HG02642 (cell line): ENCODE measurements around the gene PCMTD2.

ENCODE experiments used
- ATAC-seq: cut with Tn5 transposase; IDR thresholded peaks from one replicate; pipeline ENCODE4 v1.9.1; 2021; ENCODE audit warnings: mild to moderate bottlenecking; ENCODE audit not compliant: unreplicated experiment, poor library complexity

The PCMTD2 gene

DNA sequence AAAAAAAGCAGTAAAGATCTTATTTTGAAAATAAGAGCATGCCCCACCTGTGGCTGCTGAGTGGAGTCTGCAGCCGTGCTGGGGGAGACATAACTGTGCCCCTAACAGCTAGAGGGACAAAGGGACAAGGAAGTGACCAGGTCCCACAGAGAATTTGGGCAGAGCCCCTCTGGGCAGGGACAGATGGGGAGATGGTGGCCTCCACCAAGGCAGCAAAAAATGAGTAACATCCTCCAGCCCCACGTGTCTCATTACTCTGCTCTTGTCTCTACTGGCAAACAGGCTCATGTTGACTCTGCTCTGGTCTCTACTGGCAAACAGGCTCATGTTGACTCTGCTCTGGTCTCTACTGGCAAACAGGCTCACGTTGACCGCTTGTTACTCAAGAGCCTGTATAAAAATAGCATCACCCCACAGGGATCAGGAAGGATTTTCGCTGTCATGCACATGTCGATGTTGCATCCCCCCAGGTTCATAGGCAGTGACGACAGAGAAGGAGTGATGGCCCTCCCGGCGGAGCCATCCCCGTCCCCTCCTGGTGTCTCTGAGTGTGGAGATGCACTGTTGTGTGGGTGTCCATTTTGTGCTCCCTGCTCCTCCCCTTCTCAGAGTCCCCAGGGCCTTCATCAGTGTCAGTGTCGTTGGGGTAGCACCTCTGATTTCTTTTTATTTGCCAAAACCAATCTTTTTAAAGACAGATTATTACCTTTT lies 17.3 kb upstream of the PCMTD2 start:
- no peak for ATAC-seq

DNA sequence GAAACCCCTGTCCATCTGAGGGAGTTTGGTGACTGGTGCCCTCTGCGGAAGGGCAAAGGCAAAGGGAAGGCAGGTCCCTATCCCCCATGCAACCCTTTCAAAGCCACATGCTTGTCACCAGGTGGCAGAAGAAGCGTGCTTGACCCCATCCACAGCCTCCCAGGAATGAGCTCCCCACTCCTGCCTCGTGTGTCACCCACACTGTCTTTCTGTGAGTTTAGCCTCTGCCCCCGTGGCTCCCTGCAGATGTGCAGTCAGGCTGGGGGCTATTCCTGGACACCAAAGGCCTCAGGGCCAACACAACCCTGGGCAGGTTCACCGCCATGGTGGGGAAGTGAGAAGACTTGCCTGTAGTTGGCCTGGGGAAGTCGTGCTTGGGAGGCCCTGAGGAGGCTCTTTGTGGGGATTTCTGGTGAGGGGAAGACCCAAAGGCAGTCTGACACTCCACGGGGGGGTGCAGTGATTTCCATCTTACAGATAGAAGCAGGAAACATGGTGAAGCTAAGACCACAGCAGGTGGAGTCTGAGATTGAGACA lies 16.6 kb upstream of the PCMTD2 start:
- no peak for ATAC-seq

DNA sequence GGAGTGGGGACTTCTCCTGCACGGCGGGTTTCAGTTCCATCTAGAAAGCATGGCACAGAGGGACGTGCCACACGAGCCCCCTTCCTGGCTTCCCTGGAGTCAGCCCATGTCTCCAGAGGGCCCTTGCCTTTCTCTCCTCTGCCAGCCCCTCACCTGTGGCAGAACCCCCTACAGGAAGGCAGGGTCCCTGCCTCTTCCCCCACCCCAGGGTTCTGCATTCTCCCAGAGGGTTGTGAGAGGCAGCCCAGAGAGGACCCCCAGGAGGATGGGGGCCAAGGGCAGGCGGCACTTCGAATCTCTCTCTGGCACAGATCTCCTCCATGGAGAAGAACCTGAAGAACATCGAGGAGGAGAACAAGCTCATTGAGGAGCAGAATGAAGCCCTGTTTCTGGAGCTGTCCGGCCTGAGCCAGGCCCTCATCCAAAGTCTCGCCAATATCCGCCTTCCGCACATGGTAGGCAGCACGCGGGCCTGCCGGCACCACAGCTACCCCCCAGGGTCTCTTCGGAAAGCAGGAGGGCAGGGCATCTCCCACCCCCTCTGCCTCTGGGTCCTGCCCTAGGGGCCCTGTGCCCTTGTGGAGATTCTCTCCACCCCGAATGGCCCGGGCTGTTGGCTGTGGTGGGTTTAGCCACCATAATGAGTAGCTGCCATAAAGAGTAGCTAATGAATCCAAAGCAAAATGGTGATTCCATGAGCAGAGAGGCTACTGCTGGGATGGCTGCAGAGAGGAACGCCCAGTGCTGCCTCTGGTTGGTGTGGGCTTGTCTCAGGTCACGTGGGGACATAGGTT lies 15.9 kb upstream of the PCMTD2 start:
- no peak for ATAC-seq

DNA sequence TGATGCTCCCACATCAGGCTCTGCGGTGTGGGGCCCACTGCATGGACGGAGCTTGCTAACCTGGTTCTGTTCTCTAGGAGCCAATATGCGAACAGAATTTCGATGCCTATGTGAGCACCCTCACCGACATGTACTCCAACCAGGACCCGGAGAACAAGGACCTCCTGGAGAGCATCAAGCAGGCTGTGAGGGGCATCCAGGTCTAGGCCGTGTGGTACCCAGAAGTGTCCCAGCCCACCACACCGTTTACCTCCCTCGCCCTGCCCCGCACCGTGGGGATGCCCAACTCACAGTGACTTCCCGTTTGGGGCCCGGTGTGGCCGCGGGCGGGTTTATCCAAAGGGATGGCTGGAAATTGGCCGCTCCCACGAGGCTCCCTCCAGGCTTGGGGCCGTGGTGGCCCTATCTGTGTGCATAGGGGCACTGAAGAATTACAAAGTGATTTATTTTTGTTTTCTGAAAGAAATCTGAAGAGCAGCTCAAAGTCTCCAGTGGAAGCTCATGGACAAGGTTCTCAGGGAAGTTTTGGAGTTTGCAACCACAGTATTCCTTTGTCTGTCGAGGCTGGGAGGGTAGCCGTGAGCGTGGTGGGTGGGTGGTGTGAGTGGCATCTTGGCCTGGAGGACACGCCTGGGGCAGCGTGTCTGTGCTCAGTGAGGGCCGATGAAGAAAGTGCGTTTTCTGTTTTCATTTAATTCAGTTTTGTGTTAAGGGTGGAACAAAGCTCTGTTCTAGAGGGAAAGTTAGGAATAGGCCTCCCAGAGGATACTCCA lies 15.1 kb upstream of the PCMTD2 start:
- ATAC-seq: no peak

DNA sequence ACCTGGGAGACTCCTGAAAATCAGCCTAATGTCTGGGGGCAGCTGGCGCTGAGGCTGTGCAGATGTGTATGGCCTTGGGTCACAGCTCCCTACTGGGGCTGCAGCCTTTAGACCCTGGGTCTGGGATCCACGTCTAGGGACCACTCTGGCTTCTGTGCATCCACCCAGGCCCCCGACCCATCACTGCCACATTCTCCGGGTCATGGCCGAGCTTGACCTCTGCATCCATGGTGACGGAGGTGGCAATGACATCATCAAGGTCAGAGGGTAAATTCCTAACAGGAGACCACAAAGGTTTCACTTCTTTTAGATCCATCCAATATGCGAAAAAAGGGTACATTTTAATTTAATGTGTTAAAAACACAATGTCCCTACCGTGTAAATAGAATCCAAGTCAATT lies 14.5 kb upstream of the PCMTD2 start:
- ATAC-seq: no peak

DNA sequence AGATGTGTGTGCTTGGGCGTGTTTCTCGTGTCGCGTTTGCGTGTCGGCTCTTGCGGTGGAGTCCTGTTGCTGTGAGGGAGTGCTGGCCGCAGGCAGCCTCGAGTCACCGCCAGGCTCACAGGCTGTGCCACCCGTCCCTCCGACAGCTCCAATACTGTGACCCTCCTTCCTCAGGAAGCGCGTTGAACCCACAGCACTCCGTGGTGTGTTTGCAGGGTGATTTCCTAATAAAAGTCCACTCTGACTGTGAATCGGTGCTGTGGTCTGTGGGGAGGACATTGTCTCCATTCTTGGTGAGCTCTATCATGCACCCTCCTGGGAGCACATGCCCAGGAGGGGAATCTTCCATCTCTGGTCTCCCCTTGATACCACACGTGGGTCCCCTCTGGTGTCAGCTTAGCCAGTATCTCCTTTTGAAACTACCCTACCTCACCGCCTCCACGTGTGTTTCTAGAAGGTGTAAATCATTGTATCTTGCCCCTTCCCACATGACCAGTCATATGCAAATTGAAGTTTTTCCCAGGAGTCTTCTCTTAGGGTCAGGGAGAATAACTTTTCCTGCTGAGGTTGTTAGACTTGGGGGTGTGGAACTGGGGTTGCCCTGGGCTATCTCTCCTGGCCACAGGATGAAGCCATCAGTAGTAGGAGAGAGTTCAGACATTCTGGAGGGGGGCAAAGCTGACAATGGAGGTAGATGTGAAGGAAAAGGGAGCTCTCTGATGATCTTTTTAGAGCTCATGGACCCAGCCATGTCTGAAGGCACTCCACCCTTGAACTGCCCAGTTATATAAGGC lies 13.3 kb upstream of the PCMTD2 start:
- ATAC-seq: no peak

DNA sequence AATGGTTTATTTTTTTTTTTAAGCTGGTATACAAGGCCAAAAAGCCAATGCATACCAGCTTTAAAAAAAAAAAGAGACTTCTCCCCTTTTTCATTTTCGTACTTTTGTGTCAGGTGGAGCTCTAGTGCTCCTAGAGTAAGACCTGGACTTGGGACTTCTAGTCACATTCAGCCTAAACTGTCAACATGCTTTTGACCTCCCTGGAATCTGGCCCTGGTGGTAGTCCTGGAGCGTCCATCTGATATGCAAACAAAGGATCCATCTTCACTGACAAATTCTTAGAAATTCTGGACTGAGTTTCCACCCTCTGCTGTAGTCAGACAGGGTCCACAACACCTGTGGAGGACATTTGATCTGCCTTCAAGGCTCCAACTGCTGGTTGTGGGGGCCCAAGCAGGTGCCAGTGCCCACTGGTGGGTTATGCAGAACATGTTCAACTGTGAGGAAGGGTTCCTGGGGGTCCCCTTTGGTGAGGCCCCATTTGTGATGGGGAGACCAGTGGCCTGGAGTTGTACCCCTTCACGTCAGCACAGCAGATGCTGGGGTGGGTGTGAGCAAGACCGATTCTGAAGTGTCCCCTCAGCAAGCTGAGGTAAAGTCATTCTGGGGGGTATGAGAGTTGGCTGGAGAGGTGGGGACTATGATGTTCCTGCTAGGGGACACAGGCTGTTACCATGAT lies 12.6 kb upstream of the PCMTD2 start:
- no peak for ATAC-seq

DNA sequence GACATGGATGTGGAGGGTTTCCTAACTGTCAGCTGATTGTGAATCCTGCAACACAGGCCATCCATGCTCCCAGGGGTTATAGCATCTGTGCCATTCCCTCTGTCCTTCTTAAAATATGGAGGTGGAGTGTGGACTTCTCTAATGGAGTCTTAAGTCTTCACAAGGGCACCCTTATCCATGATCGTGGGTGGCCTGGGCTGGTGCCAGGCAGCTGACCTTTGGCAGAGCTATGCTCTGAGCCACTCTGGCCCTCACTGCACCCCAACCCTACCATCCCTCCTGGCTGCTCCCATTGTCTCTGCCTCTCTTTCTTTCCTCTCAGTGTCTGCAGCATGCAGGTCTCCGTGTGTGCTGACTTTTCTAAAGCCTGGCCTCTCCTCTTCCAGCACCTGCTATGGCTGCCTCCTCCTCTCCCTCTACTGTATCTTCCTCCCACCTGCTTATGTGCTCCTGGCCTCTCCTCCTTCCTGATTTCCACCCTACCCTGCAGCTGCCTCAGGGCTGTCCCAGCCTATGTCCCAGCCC lies 11.2 kb upstream of the PCMTD2 start:
- ATAC-seq: no peak

DNA sequence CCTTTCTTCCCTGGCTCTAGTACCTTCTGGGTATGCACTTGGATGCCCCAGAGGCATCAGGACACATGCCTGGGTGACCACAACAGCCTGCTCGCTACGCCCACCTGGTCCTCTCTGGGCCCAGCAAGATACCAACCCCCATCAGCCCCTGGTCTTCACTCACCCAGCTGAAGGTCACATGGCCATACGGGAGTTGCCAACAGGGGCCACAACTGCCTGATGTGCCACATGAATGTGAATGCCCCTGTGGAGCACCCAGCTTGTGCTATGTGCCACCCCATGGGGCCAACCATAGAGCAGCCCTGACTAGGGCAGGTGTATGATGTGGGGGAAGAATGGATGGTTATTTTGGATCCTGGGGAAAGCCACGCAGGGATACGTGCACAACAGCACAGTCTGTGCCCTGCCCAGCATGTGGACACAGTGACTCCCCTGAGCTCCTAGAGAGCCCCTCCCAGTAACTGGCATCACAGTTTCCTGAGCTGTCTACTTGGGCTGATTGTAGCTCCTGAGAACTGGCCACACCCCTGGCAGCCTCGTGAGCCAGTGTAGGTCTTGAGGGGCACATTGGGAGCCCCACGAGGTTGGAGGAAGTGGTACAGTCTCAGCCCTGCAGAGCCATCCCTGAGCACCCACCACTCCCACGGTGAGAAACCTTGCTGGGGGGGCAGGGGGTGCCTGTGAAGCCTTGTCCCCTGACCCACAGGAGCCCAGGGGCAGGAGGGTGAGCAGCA lies 10.5 kb upstream of the PCMTD2 start:
- ATAC-seq: no peak

DNA sequence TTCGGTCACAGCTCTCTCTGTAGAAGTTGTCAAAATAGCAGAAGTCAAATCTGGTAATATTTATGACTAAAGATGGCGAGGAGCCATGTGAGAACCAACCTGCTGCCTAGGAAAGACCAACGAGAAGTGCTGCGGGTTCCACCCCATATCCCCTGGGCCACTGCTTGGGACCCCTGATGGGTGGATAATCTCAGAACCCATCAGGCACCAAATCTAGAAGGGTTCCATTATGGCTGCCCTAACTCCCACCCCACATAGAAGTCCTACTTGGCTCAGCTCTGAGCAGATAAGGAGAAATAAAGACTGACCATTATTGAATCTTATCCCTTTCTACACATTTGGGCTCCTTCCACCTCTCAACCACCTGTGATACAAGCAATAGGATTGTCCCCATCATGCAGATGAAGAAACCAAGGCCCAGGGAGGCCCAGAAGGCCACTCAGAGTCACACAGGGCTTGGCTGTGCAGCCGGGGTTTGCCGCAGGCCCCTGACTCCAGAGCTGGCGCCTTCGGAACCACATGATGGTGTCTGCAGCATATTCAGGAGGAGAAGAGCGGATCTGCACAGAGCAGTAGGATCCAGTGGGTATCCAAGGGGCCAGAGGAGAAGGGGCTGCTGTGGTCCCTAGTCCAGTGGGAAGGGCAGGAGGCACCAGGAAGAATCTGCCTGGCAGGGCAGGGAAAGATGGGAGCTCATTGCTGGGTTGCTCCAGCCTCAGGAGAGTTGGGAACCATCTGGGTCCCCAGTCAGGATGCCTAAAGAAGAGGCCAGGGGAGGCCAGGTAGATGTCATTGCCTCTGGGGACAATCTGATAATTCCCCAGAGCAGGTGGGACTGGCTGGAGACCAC lies 9.6 kb upstream of the PCMTD2 start:
- no peak for ATAC-seq

DNA sequence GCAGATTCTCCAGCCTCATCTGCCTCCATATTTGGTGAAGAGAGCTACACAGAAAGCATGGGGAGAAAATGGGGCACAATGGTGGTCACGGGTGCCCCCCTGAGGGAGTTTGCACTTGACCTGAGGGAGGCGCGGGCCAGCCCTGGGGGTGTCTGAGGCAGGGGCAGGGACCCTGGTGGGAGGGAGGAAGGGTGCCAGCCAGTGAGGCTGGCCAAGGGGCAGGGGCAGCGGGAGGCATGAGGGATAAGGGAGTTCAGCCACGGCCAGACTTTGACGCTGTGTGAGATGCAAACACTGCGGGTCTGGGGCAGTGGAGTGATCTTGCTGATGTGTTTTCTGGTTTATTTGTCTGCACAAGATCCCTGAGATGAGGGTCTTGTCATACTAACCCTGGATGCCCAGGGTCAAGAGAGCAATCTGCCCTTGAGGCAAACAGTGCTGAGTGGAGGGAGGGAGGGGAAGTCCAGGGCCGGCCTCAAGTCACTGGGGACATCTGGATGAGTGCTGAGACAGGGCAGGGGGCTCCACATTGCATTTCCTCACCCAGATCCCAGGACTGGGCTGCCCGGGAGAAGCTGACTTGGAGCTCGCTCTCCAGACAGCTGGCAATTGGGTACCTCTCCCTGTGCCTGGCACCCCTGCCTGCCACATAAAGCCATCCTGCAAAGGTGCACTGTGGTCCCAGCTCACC lies 8.8 kb upstream of the PCMTD2 start:
- no peak for ATAC-seq

DNA sequence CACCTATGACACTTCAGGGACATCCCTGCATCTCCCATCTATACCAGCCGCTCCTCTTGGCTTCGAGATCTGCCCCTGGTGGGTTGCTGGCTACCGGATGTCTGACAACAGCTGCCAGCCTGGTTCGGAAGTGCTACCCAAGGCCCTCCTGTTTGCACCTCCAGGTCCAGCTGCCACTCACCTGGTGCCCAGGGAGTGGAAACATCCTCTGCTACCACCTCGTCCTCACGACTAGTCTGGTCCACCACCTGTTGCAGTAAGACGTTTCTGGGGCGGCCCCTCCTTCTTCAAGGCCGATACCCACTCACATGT lies 8.3 kb upstream of the PCMTD2 start:
- no peak for ATAC-seq

DNA sequence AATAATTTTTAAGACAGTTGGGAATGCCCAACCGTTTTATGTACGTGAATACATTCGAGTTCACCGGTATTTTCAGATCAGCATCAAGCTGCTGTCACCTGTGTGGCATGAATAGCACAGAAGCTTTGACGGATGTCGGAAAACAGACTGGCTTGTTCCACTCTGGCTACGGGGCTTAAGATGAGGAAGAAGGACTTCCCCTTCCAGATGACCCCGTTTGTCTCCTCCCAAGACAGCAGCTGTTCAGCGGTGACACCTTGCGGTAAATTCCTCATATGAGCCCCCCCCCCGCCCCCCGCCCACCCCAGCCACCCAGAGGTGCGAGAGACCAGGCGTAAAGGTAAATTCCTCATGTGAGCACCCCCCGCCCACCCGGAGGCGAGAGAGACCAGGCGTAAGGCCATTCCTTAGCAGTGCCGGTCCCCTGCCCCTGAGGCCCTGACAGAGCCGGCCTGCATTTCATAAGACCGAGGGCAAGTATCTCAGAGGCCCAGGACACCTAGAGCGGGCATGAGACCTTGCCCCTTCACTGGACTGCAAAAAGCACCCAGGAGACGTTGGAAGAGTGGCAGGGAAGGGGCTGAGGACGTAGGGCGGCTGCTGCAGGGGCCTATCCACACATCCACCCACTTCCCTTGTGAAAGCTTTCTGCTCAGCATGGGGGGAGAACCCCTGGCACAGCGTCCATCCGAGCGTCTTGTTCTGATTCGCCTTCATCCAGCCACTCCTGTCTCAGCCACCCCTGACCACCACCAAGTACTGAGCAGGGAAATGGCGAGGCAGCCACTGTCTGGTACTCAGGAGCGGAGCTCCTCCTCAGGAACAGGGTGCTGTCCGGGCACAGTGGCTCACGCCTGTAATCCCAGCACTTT lies 7.3 kb upstream of the PCMTD2 start:
- ATAC-seq: no peak

DNA sequence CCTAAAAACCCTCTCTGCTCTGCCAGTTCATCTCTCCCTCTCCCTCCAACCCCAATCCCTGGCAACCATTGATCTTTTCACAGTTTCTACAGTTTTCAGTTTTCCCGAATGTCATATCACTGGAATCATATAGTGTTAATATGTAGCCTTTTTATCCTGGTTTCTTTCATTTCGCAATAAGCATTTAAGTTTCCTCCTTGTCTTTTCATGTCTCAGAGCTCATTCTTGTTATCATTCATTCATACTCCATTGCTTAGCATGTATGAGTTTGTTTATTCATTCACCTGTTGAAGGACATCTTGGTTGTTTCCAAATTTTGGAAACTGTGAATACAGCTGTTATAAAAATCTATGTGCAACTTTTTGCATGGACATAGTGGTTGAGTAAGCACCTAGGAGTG lies 5.5 kb upstream of the PCMTD2 start:
- no peak for ATAC-seq

DNA sequence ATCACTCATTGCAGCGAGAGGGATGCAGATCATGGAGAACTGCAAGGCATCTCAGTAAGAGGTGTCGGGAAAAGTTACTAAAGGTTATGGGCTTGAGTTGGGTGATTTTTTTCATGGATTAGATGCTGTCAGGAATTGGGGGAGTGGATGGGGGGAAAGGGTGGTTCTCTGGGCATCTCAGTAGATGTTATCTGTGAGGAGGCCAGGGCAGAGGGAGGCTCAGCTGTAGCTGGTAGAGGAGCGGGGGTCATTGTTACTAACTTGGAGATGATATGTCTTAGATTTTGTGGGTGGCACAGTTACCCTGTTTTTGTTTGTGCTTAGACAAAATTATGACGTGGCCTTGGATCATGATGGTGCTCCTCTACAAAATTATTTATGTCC lies 2.6 kb upstream of the PCMTD2 start:
- ATAC-seq: no peak

DNA sequence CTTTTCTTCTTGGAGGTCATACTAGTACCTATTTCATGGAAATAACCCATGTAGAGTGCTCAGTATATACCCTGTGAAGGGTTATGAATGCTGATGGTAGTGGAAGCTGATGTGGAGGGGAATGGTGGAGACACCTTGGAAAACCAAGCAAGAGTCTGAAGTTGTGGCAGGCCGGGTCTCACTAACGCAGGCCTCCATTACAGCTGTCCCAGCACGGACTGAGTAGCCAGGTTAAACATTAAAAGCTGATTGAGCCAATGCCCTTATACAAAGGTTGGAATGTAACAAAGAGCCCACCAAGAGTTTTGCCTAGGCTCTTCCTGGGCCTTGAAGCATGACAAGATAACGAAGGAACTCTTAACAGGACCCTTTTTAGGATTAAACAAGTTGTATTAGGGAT lies 2.1 kb upstream of the PCMTD2 start:
- ATAC-seq: no peak

DNA sequence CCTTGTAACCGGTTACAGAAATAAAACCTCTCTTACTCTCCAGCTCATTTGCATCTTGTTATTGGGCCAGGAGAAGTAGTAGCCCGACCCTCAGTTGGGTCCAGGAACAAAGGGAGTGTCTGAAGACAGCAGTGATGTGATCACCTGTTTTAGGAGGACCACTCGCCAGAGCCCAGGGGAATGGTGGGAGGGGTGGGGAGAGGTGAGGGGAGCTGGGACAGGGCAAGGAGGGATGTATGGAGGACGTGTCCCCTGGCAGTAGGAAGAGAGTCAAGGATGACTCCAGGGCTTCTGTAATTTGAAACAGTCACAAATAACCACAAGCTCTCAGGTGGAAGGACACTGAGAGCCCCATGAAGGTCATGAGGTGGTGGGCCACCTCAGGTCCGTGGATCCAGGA lies 1.4 kb upstream of the PCMTD2 start:
- ATAC-seq: no peak
